Stimulated activated naive B cell treated with anti-CD40 and anti-IgM and Interleukin-4, amounts not matched to agents 10 μg/mL and 1 μg/mL and 100 μg/mL, for 72 hours (primary cell): Measurements from ENCODE around the gene FCGBP.
"Not testable (repeated sequence)": the region's sequence is repeated elsewhere in the genome, so short reads cannot be mapped to it uniquely, and the experiment has no call there.

Source experiments
- ATAC-seq, 2 donors: fragments of 150-1000 bp; cut with Tn5 transposase; replicated peaks; 2 replicates each; pipeline ENCODE4 v1.10.0; 2021; ENCODE audit warnings: moderate library complexity in 1 of 2
- DNase-seq: peaks from one replicate; pipeline ENCODE4 v3.0.0; 2021
- H3K27ac Mint-ChIP-seq: one replicate; pipeline ENCODE4 v1.8.0; 2022; ENCODE audit warnings: mild to moderate bottlenecking, mixed read lengths
- H3K27me3 Mint-ChIP-seq, 2 donors: one replicate each; pipeline ENCODE4 v1.8.0; 2022; ENCODE audit warnings: mixed read lengths in 2 of 2
- H3K36me3 Mint-ChIP-seq, 2 donors: one replicate each; pipeline ENCODE4 v1.8.0; 2022; ENCODE audit warnings: mixed read lengths in 2 of 2, mild to moderate bottlenecking in 1 of 2
- H3K4me1 Mint-ChIP-seq, 2 donors: one replicate each; pipeline ENCODE4 v1.8.0; 2022; ENCODE audit warnings: mixed read lengths in 2 of 2, mild to moderate bottlenecking in 1 of 2
- H3K4me3 Mint-ChIP-seq, 2 donors: one replicate each; pipeline ENCODE4 v1.8.0; 2022; ENCODE audit warnings: mild to moderate bottlenecking in 2 of 2, mixed read lengths in 2 of 2, moderate library complexity in 1 of 2
- H3K9me3 Mint-ChIP-seq, 2 donors: one replicate each; pipeline ENCODE4 v1.8.0; 2022; ENCODE audit warnings: mixed read lengths in 2 of 2, mild to moderate bottlenecking in 1 of 2

FCGBP gene

DNA sequence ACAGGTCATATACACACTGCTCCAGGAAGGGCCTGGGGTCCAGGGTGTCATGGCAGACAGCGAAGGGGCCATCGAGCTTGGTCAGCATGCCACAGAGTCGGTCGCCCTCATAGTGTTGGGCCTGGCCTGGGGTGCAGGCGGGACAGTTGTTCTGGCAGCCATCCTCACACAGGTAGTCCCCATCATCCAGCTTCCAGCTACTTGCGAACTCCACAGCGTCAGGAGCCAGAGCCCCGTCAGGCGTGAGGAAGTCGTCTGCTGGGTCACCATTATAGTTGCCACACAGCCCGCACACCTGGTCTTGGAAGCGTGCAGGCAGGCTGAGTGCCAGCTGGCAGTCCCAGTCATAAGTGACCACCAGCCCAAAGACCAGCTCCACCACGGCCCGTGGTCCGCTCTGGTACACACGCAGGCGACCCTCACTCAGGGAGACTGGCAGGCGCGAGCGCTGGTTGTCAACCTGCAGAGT, 16.2 kb downstream of the FCGBP start:
- no peak overlapping the region for H3K4me3 Mint-ChIP-seq

DNA sequence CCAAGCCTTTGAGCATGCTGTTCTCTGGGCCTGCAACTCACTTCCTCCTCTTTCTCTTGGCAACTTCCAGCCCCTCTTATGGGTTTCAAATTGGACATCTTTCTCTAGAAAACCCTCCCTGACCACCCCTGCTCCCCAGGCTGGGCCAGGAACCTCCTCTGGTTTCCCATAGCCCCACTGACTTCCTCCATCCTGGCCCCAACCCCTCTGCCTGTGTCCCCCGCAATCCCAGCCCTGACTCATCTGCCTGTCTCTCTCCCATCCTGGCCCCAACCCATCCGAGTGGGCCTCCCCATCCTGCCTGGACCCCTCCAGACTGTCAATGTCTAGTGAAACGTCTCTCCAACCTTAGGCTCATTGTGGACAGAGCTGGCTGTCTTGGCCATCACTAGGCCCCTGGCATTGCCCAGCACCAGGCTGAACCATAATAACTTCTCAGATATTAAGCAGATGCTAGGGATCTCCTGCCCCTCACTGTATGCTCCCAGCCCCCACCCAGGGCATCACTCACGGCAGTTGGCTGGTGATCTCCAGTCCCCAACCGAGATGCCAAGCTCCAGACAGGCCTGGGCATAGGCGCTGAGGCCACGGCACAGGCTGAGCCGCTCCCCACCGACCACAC, 16.8 kb downstream of the FCGBP start:
- Mint-ChIP-seq H3K4me3 (no peak overlapping the region), H3K36me3 (peaks cover 15 to 19% of the 10 kb centered on the region in 2 donors), H3K27me3 (peaks cover 5 to 6% of the 10 kb centered on the region in 2 donors), H3K4me1 (peaks cover 12 to 16% of the 10 kb centered on the region in 2 donors), H3K27ac (no peak overlapping the region), H3K9me3 (peaks cover 3 to 4% of the 10 kb centered on the region in 2 donors)
- DNase-seq (no peak), ATAC-seq (no peak)

More for the DNA sequence above, 16.2 kb downstream of the FCGBP start:
- peaks cover 15 to 19% of the 10 kb centered on the region in 2 donors for H3K36me3 Mint-ChIP-seq
- H3K27ac Mint-ChIP-seq = no peak overlapping the region
- peaks cover 5 to 6% of the 10 kb centered on the region in 2 donors for H3K27me3 Mint-ChIP-seq
- H3K4me1 Mint-ChIP-seq = peaks cover 12 to 16% of the 10 kb centered on the region in 2 donors
- DNase-seq (no peak), ATAC-seq (no peak)
- H3K9me3 Mint-ChIP-seq = peaks cover 3 to 4% of the 10 kb centered on the region in 2 donors

DNA sequence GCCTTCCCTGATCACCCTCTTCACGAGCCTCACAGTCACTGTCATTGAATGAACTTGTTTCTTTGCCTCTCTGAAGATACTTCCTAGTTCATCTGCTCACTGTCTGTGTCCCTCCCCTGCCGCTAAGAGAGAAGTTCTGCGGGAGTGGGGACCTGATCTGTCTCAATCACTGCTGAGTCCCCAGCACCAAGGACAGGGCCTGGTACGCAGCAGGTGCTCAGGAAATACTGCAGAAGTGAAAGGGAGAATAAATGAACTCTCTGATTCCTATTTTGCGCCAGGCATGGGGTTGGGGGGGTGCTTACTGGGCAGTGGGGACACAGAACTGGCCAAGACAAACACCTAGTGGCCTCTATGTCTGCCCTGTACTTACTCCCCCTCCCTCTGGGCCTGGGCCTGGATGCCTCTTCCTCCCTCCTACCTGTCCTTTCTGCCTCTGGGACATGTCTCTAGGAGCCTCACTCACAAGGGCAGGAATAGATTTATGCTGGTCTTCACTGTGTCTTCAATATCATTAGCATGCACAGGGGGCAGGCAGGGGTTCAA, 17.5 kb downstream of the FCGBP start:
- ATAC-seq (no peak), DNase-seq (no peak)
- Mint-ChIP-seq H3K36me3 (peaks cover 15 to 19% of the 10 kb centered on the region in 2 donors), H3K4me1 (peaks cover 12 to 16% of the 10 kb centered on the region in 2 donors), H3K27me3 (peaks cover 5 to 6% of the 10 kb centered on the region in 2 donors), H3K9me3 (peaks cover 3 to 4% of the 10 kb centered on the region in 2 donors), H3K27ac (no peak overlapping the region), H3K4me3 (no peak overlapping the region)

DNA sequence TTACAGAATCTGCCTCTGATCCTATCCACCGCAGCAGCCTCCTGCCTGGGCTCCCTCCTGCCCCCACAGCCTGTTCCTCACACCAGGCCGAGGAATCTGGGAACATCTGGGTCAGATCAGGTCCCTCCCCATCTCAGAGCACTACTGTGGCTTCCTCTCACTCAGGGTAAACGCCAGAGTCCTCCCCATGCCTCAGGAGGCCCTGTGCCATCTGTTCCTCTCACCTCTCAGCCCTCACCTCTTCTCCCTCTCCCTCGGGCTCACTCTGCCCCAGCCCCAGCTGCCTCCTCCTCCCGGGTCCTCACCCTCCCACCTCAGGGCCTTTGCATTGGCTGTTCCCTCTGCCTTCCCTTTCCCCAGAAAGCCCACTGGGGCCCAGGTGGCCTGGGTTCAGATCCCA, 18.2 kb downstream of the FCGBP start:
- DNase-seq (no peak), ATAC-seq (no peak)
- Mint-ChIP-seq H3K4me3 (no peak overlapping the region), H3K36me3 (peaks cover 15 to 19% of the 10 kb centered on the region in 2 donors), H3K27me3 (peaks cover 5 to 6% of the 10 kb centered on the region in 2 donors), H3K9me3 (peaks cover 3 to 4% of the 10 kb centered on the region in 2 donors), H3K27ac (no peak overlapping the region), H3K4me1 (peaks cover 12 to 16% of the 10 kb centered on the region in 2 donors)

DNA sequence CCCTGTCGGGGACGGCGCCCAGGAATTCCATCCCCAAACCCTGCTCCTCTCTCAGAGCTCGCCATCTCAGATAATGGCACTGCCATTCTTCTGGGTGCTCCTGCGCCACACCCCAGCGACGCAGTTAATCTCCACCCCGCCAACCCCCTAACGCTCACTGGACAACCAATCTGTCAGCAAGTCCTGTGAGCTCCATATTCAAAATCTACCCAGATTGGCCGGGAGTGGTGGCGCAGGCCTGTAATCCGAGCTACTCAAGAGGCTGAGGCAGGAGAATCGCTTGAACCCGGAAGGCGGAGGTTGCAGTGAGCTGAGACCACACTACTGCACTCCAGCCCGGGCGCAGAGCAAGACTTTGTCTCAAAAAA, 18.6 kb downstream of the FCGBP start:
- ATAC-seq (no peak), DNase-seq (no peak)
- H3K36me3 Mint-ChIP-seq = peaks cover 15 to 19% of the 10 kb centered on the region in 2 donors
- H3K4me3 Mint-ChIP-seq = no peak overlapping the region
- H3K27me3 Mint-ChIP-seq = peaks cover 5 to 6% of the 10 kb centered on the region in 2 donors
- H3K27ac Mint-ChIP-seq = no peak overlapping the region
- peaks cover 12 to 16% of the 10 kb centered on the region in 2 donors for H3K4me1 Mint-ChIP-seq
- peaks cover 3 to 4% of the 10 kb centered on the region in 2 donors for H3K9me3 Mint-ChIP-seq

DNA sequence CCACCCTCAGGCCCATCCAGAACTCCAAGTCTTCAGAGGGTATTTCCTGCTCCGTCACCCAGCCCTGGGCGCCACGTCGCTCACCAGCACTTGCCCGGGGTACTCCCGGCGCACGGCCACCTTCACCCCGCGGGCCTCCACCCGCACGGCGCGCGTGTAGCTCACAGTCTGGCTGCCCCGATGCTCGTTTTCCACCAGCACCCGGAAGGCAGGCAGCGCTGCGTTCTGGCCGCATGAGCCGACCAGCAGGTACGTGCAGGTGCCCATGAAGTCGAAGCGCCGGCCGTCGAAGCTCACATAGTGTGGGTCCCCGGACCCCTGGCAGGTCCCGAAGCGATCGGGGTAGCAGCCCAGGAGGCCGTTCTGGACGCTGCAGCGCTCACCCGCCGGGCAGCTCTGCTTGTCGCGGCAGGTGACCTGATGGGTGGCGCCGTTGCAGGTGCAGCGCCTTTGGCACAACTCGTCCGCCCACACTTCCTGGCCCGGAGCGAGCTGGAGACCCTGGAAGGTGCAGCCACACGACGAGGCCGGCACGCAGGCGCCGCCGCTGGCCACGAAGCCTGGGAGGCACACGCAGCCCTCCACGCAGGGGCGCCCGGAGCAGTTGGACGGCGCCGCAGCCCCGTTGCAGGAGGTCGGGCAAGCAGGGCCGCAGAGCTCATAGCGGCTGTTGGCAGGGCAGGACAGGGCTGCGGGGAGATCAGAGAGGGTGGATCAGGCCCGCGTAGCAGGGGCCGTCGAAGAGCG, 19.2 kb downstream of the FCGBP start:
- Mint-ChIP-seq H3K27ac (no peak overlapping the region), H3K36me3 (peaks cover 15 to 16% of the 10 kb centered on the region in 2 donors), H3K9me3 (peaks cover 3 to 4% of the 10 kb centered on the region in 2 donors), H3K4me3 (no peak overlapping the region), H3K27me3 (peaks cover 5 to 6% of the 10 kb centered on the region in 2 donors), H3K4me1 (peaks cover 12 to 16% of the 10 kb centered on the region in 2 donors)
- no peak for ATAC-seq
- DNase-seq = no peak

DNA sequence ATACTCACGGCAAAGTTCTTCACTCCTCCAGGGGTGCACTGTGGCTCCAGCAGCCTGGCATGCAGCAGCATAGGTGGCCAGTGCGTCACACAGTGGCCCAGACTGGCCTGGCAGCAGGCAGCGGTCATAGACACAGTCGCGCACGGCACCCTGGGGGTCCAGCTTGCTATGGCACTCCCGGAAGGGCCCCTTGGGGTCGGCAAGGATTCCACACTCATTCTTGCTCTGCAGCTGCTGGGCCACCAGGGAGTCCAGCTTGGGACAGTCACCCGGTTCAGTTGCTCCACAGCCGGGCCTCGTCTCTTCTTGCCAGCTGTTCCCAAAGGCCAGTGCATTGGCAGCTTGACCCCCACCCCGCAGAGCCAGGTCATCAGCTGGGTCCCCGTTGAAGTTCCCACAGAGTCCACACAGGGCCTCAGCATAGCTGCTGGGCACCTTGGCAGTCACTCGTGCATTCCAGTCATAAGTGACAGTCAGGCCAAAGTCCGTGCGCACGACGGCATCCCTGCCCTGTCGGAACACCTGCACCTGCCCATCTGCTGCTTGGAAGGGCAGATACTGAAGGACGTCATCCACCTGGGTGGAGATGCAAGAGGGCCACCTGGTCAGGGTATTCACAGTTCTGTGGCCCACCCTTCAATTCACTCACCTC, 20.6 kb downstream of the FCGBP start:
- Mint-ChIP-seq H3K27me3 (peaks cover 5 to 6% of the 10 kb centered on the region in 2 donors), H3K4me1 (peaks cover 12 to 17% of the 10 kb centered on the region in 2 donors), H3K36me3 (peaks cover 6 to 9% of the 10 kb centered on the region in 2 donors), H3K4me3 (no peak overlapping the region), H3K27ac (no peak overlapping the region), H3K9me3 (no peaks in the 10 kb centered on the region)
- DNase-seq (no peak), ATAC-seq (no peak)

DNA sequence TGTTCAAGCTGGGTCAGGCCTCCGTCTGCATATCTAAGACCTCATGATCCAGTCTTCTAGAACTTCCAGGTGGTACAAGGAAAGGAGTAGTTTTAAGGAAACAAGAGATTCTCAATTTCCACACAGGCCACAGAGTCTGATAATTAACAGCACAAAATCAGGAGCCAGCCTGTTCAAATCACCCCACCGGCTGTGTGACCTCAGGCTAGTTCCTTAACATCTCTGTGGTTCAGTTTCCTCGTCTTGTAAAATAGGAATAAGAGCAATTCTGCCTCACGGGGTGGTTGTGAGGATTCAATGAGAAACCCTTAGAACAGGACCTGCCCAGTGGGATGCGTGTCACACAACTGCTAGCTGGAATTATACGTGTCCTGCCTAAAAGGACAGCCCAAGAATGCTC, 25.6 kb downstream of the FCGBP start:
- Mint-ChIP-seq H3K36me3 (no peaks in the 10 kb centered on the region), H3K27me3 (no peaks in the 10 kb centered on the region), H3K27ac (no peak overlapping the region), H3K9me3 (no peaks in the 10 kb centered on the region), H3K4me3 (no peak overlapping the region), H3K4me1 (peaks cover 9 to 19% of the 10 kb centered on the region in 2 donors)
- ATAC-seq (no peak), DNase-seq (no peak)

DNA sequence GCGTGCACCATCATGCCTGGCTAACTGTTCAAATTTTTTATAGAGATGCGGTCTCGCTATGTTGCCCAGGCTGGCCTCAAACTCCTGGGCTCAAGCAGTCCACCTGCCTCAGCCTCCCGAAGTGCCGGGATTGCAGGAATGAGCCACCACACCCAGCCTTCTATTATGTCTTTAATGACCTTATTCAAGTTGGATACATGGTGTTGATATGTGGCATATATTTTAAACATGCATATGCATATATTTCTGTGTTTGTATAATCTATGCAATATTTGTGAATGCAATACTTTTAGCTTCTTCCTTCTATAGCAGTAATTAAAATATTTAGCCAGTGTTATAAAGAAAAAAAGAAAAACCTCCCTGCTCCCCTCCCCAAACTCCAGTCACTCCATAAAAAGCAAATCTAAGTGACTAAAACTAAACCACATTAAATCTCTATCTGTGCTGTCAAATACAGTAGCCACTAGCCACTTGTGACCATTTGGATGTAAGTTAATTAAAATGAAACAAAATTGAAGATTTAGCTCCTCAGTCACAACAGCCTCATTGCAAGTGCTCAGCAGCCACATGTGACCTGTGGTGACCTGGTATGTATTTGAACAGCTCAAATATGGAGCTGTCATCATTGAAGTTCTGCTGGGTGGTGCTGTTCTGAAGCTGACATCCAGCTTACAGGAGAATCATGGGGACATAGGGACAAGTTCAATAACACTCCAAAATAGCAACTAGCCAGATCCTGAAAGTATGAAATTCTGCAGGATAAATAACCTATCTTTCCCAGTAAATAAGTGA, 27.4 kb downstream of the FCGBP start:
- H3K27ac Mint-ChIP-seq = no peak overlapping the region
- H3K4me3 Mint-ChIP-seq = no peak overlapping the region

DNA sequence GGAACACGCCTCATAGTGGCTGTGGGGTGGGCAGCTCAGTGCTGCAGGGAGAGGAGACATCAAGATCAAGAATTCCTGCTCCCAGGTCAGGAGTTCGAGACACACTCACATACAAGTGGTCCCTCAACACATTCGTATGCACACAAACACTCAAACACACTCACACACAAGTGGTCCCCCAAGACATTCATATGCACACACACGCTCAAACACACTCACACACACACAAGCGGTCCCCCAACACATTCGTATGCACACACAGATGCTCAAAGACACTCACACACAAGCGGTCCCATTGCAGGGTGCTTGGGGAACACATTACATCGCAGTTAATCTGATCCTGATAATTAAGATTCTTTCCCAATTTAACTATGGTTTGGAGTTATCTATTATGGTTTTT, 28.2 kb downstream of the FCGBP start:
- no peaks in the 10 kb centered on the region for H3K36me3 Mint-ChIP-seq
- H3K9me3 Mint-ChIP-seq = no peaks in the 10 kb centered on the region
- H3K27ac Mint-ChIP-seq = no peak overlapping the region
- DNase-seq (no peak), ATAC-seq (no peak)
- no peaks in the 10 kb centered on the region for H3K27me3 Mint-ChIP-seq
- H3K4me1 Mint-ChIP-seq = peaks cover 9 to 19% of the 10 kb centered on the region in 2 donors
- H3K4me3 Mint-ChIP-seq = no peak overlapping the region

More for the DNA sequence above, 27.4 kb downstream of the FCGBP start:
- Mint-ChIP-seq H3K4me1 (peaks cover 9 to 19% of the 10 kb centered on the region in 2 donors), H3K36me3 (no peaks in the 10 kb centered on the region), H3K27me3 (no peaks in the 10 kb centered on the region), H3K9me3 (no peaks in the 10 kb centered on the region)
- DNase-seq = no peak
- ATAC-seq = no peak

DNA sequence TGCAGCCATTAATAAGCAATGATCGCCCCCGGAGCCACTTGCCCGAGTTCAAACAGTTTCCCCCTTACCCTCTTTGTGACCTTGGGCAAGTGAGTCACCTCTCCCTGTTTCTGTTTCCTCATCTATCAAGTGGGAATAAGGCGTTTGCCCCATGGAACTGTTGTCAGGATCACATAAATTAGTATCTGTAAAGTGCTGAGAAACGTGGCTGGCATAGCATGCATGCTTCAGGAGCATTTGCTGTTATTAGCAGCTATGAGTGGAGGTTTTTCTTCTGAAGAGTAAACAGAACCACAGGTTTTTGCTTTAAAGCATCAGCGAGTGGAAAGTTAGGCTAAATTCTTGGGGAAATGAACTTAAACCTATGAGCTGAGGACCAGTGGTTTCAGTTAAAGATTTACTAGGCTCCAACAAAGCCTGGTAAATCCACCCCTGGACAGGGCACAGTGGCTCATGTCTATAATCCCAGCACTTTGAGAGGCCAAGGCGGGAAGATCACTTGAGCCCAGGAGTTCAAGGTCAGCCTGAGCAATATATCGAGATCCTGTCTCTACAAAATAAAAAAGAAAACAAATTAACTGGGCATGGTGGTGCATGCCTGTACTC, 30.8 kb downstream of the FCGBP start:
- not testable (repeated sequence) for DNase-seq, H3K36me3 Mint-ChIP-seq, H3K27me3 Mint-ChIP-seq, H3K27ac Mint-ChIP-seq, H3K4me3 Mint-ChIP-seq, H3K9me3 Mint-ChIP-seq, ATAC-seq
- peaks cover 7 to 16% of the 10 kb centered on the region in 2 donors for H3K4me1 Mint-ChIP-seq

DNA sequence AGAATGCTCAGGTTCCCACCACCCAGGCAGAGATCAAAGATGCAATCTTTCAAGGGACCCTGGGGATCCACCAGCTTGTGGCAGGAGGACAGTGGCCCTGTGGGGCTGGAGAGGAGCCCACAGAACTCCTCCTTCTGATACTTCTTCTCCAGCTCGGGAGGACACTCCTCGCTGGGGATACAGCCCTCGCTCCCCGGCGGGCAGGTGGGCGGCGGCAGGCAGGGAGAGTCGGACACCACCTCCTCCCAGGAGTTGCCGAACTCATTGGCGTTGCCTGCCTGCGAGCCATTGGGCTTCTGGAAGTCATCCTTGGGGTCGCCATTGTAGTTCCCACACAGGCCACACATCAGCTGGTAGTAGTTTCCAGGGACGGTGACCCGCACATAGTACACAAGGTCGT, 32.1 kb downstream of the FCGBP start:
- H3K27ac Mint-ChIP-seq, H3K27me3 Mint-ChIP-seq, H3K9me3 Mint-ChIP-seq, H3K36me3 Mint-ChIP-seq, ATAC-seq, H3K4me1 Mint-ChIP-seq, DNase-seq, H3K4me3 Mint-ChIP-seq: not testable (repeated sequence)

DNA sequence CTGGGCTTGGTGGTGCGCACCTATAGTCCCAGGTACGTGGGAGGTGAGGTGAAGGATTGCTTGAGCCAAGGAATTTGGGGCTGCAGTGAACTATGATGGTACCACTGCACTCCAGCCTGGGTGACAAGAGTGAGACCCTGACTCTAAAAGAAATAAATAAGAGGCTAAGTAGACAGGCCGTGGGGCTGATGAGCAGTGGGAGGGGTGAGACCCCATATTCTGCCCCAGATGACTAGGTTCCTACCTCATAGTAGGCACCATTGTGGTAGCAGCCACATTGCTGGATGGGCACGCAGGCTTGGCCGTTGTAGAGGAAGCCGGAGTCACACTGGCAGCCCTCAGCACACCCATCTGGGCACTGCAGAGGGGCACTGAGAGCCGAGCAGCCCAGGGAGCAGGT, 32.8 kb downstream of the FCGBP start:
- not testable (repeated sequence) for DNase-seq, H3K27me3 Mint-ChIP-seq, H3K4me3 Mint-ChIP-seq, H3K27ac Mint-ChIP-seq, H3K36me3 Mint-ChIP-seq, H3K9me3 Mint-ChIP-seq, ATAC-seq, H3K4me1 Mint-ChIP-seq
